ENCODE data around the gene EPB41L4B. TPM values are rescaled to one million over a fixed set of nuclear protein-coding genes. Genes with fewer than 3 reads are reported as not detected.

The EPB41L4B gene
- total RNA-seq, 2 experiments from 2014 or later, result 0.34 TPM

- no peak overlapping the region for H3K27ac Mint-ChIP-seq
- peaks cover 55% of the 10 kb centered on the region for H3K27me3 Mint-ChIP-seq
- ChIA-PET POLR2A (no interaction called here), CTCF (no interaction called here)
- no peak for TF ChIP-seq CTCF (IDR thresholded peaks at IDR 0.05)
- DNase-seq (no peak), ATAC-seq (no peak)
- peaks cover 10% of the 10 kb centered on the region for H3K9me3 Mint-ChIP-seq
- intact Hi-C loops (cut with micrococcal nuclease), result no loop called here
- peaks cover 4% of the 10 kb centered on the region for H3K4me1 Mint-ChIP-seq (ENCODE audit: low read depth)
- H3K4me3 Mint-ChIP-seq, result no peak overlapping the region
- H3K36me3 Mint-ChIP-seq (ENCODE audit: low read depth), result peaks cover 3% of the 10 kb centered on the region
Observed at GRCh38 chr9:109167716-109168115, 153.1 kb downstream of the EPB41L4B start.

DNA sequence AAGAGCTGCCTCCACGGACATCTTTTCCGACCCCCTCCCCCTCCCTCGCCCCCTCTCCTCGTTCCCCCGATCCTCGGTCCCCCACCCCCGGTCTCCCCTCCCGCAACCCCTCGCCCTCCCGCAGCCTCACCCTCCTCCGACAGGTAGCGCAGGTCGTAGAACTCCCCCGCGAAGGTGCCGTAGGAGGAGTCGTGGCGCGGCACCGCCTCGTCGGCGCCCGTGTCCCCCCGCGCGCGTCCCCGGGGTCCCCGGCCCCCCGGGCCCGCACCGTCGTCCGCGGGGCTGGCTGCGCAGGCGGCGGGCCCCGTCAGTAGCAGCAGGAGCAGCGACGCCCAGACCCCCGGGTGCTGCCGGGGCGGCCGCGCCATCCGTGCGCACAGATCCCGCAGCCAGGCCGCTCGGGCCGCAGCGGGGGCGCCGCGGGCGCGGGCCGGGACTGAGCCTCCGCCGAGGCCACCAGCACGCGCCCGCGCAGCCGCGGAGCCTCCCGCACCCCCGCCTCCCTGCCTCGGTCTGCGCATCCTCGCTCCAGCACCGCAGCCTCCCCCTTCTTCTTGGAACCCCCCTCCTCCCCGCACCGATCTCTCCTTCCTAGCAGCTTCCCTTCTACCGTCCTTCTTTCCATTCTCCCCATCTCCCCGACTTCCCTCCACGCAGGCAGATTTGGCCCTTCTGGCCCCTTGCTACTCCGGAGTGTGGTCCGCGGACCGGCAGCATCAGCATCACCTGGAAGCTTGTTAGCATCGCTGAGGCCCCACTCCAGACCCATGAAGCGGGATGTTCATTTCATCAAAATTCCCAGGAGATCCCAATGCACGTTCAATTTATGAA lies 153.9 kb downstream of the EPB41L4B start, which contains the start of gene FRRS1L:
Gene FRRS1L, minus strand, starts transcription at position 479 of the 831 bp plus-strand sequence. Its CDS starts 111 bp downstream, at position 368.
- peaks cover 10% of the 10 kb centered on the region for H3K9me3 Mint-ChIP-seq
- ATAC-seq, result peak; percentile 20
- H3K4me3 Mint-ChIP-seq, result peak within 1 kb of the TSS; percentile 43
- H3K27me3 Mint-ChIP-seq, result peaks cover 55% of the 10 kb centered on the region
- H3K27ac Mint-ChIP-seq, result no peak within 1 kb of the TSS
- peaks cover 4% of the 10 kb centered on the region for H3K4me1 Mint-ChIP-seq (ENCODE audit: low read depth)
- TF ChIP-seq CTCF (IDR thresholded peaks at IDR 0.05), result no peak
- no peak for DNase-seq
- peaks cover 3% of the 10 kb centered on the region for H3K36me3 Mint-ChIP-seq (ENCODE audit: low read depth)
- intact Hi-C loops (cut with micrococcal nuclease), result no loop called here
- CTCF ChIA-PET, result no interaction called here
- POLR2A ChIA-PET, result no interaction called here

DNA sequence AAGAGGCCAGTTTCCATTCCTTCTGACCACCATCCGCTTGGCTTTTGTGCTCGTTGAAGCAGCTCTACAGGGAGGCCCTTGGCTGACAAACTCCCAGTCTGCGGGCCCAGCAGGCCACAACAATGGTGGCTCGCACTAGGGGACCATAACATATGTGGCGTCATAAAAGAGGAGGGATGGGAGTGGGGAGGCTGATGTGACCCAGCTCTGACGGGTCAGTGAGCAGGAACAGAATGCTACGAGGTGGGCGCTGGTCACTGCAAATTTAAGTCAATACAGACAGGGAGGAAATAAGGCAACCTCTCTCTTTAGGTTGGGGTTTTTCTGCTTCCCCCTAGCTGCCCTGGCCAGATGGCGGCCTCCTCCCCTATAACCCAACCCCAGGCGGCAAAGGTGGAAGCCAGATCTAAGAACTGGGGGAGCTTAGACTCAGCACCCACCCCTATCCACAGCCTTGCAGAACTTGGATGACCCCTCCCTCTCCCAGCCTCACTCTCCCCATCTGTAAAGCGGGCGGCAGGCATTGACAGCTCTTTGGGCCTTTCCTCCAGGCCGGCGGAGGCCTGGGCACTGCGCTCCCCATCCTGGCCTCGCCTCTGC lies 154.6 kb downstream of the EPB41L4B start:
- intact Hi-C loops (cut with micrococcal nuclease), result no loop called here
- ChIA-PET CTCF (interaction anchor here (0.6 to 1.4 kb wide), 2 partner anchors 14 to 47 kb away, joined by 3 read pairs; partner anchors contain the start of gene TMEM245), POLR2A (no interaction called here)
- H3K36me3 Mint-ChIP-seq (ENCODE audit: low read depth), result peaks cover 3% of the 10 kb centered on the region
- H3K4me1 Mint-ChIP-seq (ENCODE audit: low read depth), result peaks cover 4% of the 10 kb centered on the region
- peaks cover 10% of the 10 kb centered on the region for H3K9me3 Mint-ChIP-seq
- H3K27me3 Mint-ChIP-seq, result peaks cover 55% of the 10 kb centered on the region
- no peak overlapping the region for H3K4me3 Mint-ChIP-seq
- DNase-seq, result no peak
- no peak overlapping the region for H3K27ac Mint-ChIP-seq
- TF ChIP-seq CTCF (IDR thresholded peaks at IDR 0.05), result no peak
- no peak for ATAC-seq

GRCh38 chr9:109164042-109164441 lies 156.8 kb downstream of the EPB41L4B start:
- H3K9me3 Mint-ChIP-seq, result peaks cover 10% of the 10 kb centered on the region
- DNase-seq, result no peak
- TF ChIP-seq CTCF (IDR thresholded peaks at IDR 0.05), result no peak
- H3K27me3 Mint-ChIP-seq, result peaks cover 45% of the 10 kb centered on the region
- no peak overlapping the region for H3K4me3 Mint-ChIP-seq
- no peak overlapping the region for H3K27ac Mint-ChIP-seq
- ATAC-seq, result no peak
- POLR2A ChIA-PET, result no interaction called here
- H3K36me3 Mint-ChIP-seq (ENCODE audit: low read depth), result peaks cover 3% of the 10 kb centered on the region
- peaks cover 4% of the 10 kb centered on the region for H3K4me1 Mint-ChIP-seq (ENCODE audit: low read depth)
- intact Hi-C loops (cut with micrococcal nuclease), result no loop called here
- CTCF ChIA-PET, result no interaction called here

DNA sequence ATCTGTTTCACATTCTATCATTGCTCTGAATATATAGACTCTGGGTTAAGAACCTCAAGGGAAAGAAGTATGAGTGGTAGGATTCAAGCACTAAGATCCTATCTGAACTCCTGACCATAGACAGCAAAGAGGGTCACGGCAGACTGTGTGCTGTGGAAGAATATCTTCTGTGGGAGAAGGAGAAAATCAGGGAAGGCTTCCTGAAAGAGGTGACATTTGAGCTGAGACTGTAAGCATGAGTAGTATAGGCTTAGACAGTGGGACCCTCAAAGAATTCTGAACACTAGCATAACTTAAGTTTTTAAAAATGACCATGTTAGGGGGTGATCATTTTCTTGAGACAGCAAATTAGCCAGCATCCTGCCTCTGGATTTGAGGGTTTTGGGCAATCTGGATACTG lies 157.7 kb downstream of the EPB41L4B start:
- no peak overlapping the region for H3K4me3 Mint-ChIP-seq
- ATAC-seq (no peak), DNase-seq (no peak)
- ChIA-PET POLR2A (no interaction called here), CTCF (no interaction called here)
- peaks cover 3% of the 10 kb centered on the region for H3K36me3 Mint-ChIP-seq (ENCODE audit: low read depth)
- peaks cover 38% of the 10 kb centered on the region for H3K27me3 Mint-ChIP-seq
- no peak for TF ChIP-seq CTCF (IDR thresholded peaks at IDR 0.05)
- peaks cover 4% of the 10 kb centered on the region for H3K4me1 Mint-ChIP-seq (ENCODE audit: low read depth)
- intact Hi-C loops (cut with micrococcal nuclease), result no loop called here
- H3K9me3 Mint-ChIP-seq, result peaks cover 10% of the 10 kb centered on the region
- H3K27ac Mint-ChIP-seq, result no peak overlapping the region
